Loucy (cell line): ENCODE measurements around the gene PCLO.

Source experiments
- EZH2phosphoT487 ChIP-seq: fragments of 200-600 bp; IDR thresholded peaks from 2 replicates; pipeline ENCODE4 v1.6.1; 2018; ENCODE audit warnings: antibody characterized with exemption, mild to moderate bottlenecking, moderate library complexity, borderline replicate concordance
- TF ChIP-seq, protein P1 (sequence below): fragments of 200-600 bp; sonication (generic); conservative IDR thresholded peaks from 2 replicates; pipeline ENCODE4 v1.5.1; 2014; ENCODE audit warnings: mild to moderate bottlenecking, antibody characterized with exemption, low read length

DNA sequence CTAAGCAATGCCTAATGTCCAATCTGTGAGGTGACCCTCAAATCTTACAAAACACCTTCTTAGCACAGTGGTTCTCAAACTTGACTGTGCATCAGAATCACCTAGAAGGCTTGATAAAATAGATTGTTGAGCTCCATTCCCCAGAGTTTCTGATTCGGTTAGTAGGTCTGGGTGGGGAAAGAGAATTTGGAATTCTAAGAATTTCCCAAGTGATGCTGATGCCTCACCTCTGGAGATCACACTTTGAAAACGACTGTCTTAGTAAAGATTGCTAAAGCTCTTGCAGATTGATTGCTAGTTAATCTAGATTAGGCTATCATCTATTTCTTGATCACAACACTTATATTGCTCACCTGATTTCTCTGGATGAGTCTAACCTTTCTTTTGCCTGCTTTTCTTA, 126.6 kb downstream of the PCLO start:
- TF ChIP-seq, protein P1, sequence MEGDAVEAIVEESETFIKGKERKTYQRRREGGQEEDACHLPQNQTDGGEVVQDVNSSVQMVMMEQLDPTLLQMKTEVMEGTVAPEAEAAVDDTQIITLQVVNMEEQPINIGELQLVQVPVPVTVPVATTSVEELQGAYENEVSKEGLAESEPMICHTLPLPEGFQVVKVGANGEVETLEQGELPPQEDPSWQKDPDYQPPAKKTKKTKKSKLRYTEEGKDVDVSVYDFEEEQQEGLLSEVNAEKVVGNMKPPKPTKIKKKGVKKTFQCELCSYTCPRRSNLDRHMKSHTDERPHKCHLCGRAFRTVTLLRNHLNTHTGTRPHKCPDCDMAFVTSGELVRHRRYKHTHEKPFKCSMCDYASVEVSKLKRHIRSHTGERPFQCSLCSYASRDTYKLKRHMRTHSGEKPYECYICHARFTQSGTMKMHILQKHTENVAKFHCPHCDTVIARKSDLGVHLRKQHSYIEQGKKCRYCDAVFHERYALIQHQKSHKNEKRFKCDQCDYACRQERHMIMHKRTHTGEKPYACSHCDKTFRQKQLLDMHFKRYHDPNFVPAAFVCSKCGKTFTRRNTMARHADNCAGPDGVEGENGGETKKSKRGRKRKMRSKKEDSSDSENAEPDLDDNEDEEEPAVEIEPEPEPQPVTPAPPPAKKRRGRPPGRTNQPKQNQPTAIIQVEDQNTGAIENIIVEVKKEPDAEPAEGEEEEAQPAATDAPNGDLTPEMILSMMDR = no peak
- no peak for TF ChIP-seq EZH2phosphoT487
